Urothelium cell line (cell line): ENCODE measurements around the gene DYNC1LI1.

Experiments
- DNase-seq: peaks from one replicate; pipeline ENCODE4 v3.0.0; 2011; ENCODE audit warnings: low spot score, mixed read lengths
- FAIRE-seq: peaks from 2 replicates; lab custom pipeline; 2011; peaks lifted over from hg19 to GRCh38; lab: Jason Lieb, UNC

DYNC1LI1 gene

GRCh38 chr3:32570421-32571191 is at the start of gene DYNC1LI1:
Gene DYNC1LI1 (minus strand): TSS chr3:32570858. CDS start chr3:32570770, 88 bp downstream.
- FAIRE-seq (peak; percentile 91), DNase-seq (peak; percentile 98)

GRCh38 chr3:32619395-32619794 is 48.7 kb upstream of the DYNC1LI1 start:
- FAIRE-seq (no peak), DNase-seq (no peak)

- no peak for FAIRE-seq
- DNase-seq = no peak
Observed at GRCh38 chr3:32616267-32616962, 45.8 kb upstream of the DYNC1LI1 start.

- DNase-seq (peak; percentile 35), FAIRE-seq (no peak)
Observed at GRCh38 chr3:32614956-32615355, 44.3 kb upstream of the DYNC1LI1 start.

- no peak for FAIRE-seq
- DNase-seq = no peak
Observed at GRCh38 chr3:32613183-32613582, 42.5 kb upstream of the DYNC1LI1 start.

GRCh38 chr3:32612547-32612946 is 41.9 kb upstream of the DYNC1LI1 start:
- FAIRE-seq = no peak
- DNase-seq = no peak

- DNase-seq (no peak), FAIRE-seq (no peak)
Observed at GRCh38 chr3:32607522-32607921, 36.9 kb upstream of the DYNC1LI1 start.

GRCh38 chr3:32606960-32607359 is 36.3 kb upstream of the DYNC1LI1 start:
- DNase-seq = no peak
- peak; percentile 81 for FAIRE-seq

GRCh38 chr3:32606277-32606676 is 35.6 kb upstream of the DYNC1LI1 start:
- no peak for FAIRE-seq

GRCh38 chr3:32603064-32603463 is 32.4 kb upstream of the DYNC1LI1 start:
- DNase-seq (no peak), FAIRE-seq (no peak)

More at GRCh38 chr3:32606277-32606676, 35.6 kb upstream of the DYNC1LI1 start:
- DNase-seq = no peak

GRCh38 chr3:32602206-32602605 is 31.5 kb upstream of the DYNC1LI1 start:
- FAIRE-seq (no peak), DNase-seq (no peak)

- FAIRE-seq = no peak
Observed at GRCh38 chr3:32601722-32602121, 31.1 kb upstream of the DYNC1LI1 start.

GRCh38 chr3:32597656-32598055 is 27.0 kb upstream of the DYNC1LI1 start:
- DNase-seq (no peak), FAIRE-seq (no peak)

More at GRCh38 chr3:32601722-32602121, 31.1 kb upstream of the DYNC1LI1 start:
- no peak for DNase-seq

- no peak for FAIRE-seq
- DNase-seq = no peak
Observed at GRCh38 chr3:32596909-32597369, 26.3 kb upstream of the DYNC1LI1 start.

GRCh38 chr3:32596282-32596908 is 25.7 kb upstream of the DYNC1LI1 start:
- DNase-seq (no peak), FAIRE-seq (no peak)

GRCh38 chr3:32595323-32595722 is 24.7 kb upstream of the DYNC1LI1 start:
- DNase-seq (no peak), FAIRE-seq (no peak)

GRCh38 chr3:32593903-32594525 is 23.4 kb upstream of the DYNC1LI1 start:
- DNase-seq (peak; percentile 27), FAIRE-seq (no peak)

GRCh38 chr3:32592696-32593353 is 22.2 kb upstream of the DYNC1LI1 start:
- FAIRE-seq (no peak), DNase-seq (no peak)

- FAIRE-seq (no peak), DNase-seq (no peak)
Observed at GRCh38 chr3:32592011-32592410, 21.4 kb upstream of the DYNC1LI1 start.

- no peak for DNase-seq
- FAIRE-seq = no peak
Observed at GRCh38 chr3:32591186-32591585, 20.5 kb upstream of the DYNC1LI1 start.

- FAIRE-seq (no peak), DNase-seq (no peak)
Observed at GRCh38 chr3:32586356-32586755, 15.7 kb upstream of the DYNC1LI1 start.
